Parathyroid adenoma (tissue), 2 donors: ENCODE data around the gene ACTN1.

Source experiments
- H2AFZ ChIP-seq: fragments of 300-600 bp; sonication (generic); one replicate; pipeline ENCODE4 v1.7.0; 2017; ENCODE audit warnings: antibody characterized with exemption, mild to moderate bottlenecking
- H3K27ac ChIP-seq: fragments of 300-600 bp; sonication (generic); one replicate; pipeline ENCODE4 v1.7.0; 2017
- H3K27me3 ChIP-seq: fragments of 300-600 bp; sonication (generic); one replicate; pipeline ENCODE4 v1.7.0; 2017; ENCODE audit warnings: low read length; ENCODE audit not compliant: control insufficient read depth, insufficient read depth
- H3K36me3 ChIP-seq: fragments of 300-600 bp; sonication (generic); one replicate; pipeline ENCODE4 v1.7.0; 2017; ENCODE audit warnings: low read length; ENCODE audit not compliant: control insufficient read depth, insufficient read depth
- H3K4me1 ChIP-seq: fragments of 300-600 bp; sonication (generic); one replicate; pipeline ENCODE4 v1.7.0; 2017; ENCODE audit warnings: control low read depth
- H3K4me2 ChIP-seq: fragments of 300-600 bp; sonication (generic); one replicate; pipeline ENCODE4 v1.7.0; 2017; ENCODE audit warnings: low read length
- H3K4me3 ChIP-seq: fragments of 300-600 bp; sonication (generic); one replicate; pipeline ENCODE4 v1.7.0; 2017; ENCODE audit warnings: low read depth, low read length
- H3K79me2 ChIP-seq: fragments of 300-600 bp; sonication (generic); one replicate; pipeline ENCODE4 v1.7.0; 2017; ENCODE audit warnings: control low read depth
- H3K9ac ChIP-seq: fragments of 300-600 bp; sonication (generic); one replicate; pipeline ENCODE4 v1.7.0; 2017; ENCODE audit warnings: mild to moderate bottlenecking
- H3K9me3 ChIP-seq: fragments of 300-600 bp; sonication (generic); one replicate; pipeline ENCODE4 v1.7.0; 2017; ENCODE audit warnings: low read length; ENCODE audit not compliant: control insufficient read depth
- TF ChIP-seq, protein P1 (sequence below): fragments of 300-600 bp; sonication (generic); IDR thresholded peaks from one replicate; pipeline ENCODE4 v1.7.0; 2017; ENCODE audit warnings: antibody characterized with exemption, mild to moderate bottlenecking
- donor health status: primary hyperparathyroidism.

ACTN1 gene

DNA sequence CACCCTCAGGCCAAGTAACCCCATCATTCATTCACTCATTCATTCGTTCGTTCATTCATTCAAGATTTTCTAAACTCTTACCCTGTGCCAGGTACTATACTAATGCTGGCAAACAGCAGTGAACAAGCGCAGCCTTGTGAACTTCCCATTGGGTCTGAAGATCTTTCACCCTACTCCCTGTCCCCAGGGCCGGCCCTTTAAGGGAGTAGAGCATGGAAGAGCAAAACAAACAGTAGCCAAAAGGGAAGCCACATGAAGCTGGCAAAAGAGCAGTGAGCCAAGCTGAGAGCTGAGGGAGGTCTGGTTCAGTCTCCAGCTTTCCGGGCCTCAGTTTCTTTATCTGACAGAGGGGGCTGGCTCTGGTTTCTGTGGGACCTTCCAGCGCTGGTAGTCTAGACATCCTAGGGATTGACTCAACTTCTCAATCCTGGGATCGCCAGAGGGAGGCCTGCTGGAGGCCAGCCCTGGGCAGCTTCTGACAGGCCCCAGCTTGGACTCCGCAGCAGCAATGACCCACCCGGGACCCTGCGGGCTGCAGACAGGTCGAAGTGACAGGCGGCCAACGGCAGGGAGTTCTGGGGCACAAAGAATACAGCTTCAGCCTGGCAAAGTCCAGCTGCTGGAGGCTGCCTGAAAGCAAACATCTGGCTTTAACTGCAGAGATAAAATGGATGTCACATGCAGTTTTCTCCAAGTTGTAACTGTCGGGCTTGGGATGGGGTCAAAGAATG, 27.1 kb downstream of the ACTN1 start:
- Histone ChIP-seq H3K4me2 (no peak overlapping the region), H3K9ac (no peak overlapping the region), H3K79me2 (no peaks in the 10 kb centered on the region), H3K27me3 (no peaks in the 10 kb centered on the region), H2AFZ (no peak overlapping the region), H3K36me3 (no peaks in the 10 kb centered on the region), H3K27ac (no peak overlapping the region), H3K4me3 (no peak overlapping the region), H3K4me1 (no peaks in the 10 kb centered on the region), H3K9me3 (no peaks in the 10 kb centered on the region)
- TF ChIP-seq, protein P1, sequence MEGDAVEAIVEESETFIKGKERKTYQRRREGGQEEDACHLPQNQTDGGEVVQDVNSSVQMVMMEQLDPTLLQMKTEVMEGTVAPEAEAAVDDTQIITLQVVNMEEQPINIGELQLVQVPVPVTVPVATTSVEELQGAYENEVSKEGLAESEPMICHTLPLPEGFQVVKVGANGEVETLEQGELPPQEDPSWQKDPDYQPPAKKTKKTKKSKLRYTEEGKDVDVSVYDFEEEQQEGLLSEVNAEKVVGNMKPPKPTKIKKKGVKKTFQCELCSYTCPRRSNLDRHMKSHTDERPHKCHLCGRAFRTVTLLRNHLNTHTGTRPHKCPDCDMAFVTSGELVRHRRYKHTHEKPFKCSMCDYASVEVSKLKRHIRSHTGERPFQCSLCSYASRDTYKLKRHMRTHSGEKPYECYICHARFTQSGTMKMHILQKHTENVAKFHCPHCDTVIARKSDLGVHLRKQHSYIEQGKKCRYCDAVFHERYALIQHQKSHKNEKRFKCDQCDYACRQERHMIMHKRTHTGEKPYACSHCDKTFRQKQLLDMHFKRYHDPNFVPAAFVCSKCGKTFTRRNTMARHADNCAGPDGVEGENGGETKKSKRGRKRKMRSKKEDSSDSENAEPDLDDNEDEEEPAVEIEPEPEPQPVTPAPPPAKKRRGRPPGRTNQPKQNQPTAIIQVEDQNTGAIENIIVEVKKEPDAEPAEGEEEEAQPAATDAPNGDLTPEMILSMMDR: no peak

DNA sequence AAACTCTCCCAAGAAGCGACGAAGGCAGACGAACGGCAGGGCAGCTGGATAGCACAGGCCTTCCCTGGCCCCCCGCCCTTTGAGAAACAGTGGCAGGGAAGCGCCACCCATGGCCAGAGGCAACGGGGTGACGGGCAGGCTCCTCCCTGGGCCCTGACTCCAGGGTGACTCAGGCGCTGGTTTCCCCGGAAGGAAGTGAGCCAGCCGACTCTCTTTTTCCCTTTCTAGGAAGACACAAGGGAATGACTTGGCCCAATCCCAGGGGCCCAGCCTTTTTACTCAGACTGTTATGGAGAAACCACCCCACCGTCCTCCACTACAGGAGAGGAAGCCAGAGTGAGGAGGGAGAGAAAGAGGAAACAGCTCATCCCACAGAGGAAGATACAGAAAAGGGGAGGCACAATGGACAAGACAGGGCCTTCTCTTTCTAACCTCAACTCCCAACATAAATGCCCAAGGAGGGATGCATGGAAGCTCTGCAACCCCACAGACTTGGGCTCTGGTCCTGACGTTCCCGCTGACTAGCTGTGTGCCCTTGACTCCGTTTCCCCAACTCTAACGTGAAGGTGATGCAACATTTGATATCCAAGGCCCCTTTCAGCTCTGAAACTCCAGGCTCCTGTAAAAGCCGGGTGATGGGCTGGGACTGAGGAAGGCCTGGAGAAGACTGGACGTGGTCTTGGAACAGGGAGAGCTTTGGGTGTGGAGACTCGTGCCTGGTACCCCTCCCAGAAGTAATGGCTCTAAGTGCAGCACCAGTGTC, 27.9 kb downstream of the ACTN1 start:
- Histone ChIP-seq H3K36me3 (no peaks in the 10 kb centered on the region), H2AFZ (no peak overlapping the region), H3K9me3 (no peaks in the 10 kb centered on the region), H3K4me3 (no peak overlapping the region), H3K4me2 (no peak overlapping the region), H3K79me2 (no peaks in the 10 kb centered on the region), H3K27me3 (no peaks in the 10 kb centered on the region), H3K27ac (no peak overlapping the region), H3K9ac (no peak overlapping the region), H3K4me1 (no peaks in the 10 kb centered on the region)
- TF ChIP-seq, protein P1: no peak

DNA sequence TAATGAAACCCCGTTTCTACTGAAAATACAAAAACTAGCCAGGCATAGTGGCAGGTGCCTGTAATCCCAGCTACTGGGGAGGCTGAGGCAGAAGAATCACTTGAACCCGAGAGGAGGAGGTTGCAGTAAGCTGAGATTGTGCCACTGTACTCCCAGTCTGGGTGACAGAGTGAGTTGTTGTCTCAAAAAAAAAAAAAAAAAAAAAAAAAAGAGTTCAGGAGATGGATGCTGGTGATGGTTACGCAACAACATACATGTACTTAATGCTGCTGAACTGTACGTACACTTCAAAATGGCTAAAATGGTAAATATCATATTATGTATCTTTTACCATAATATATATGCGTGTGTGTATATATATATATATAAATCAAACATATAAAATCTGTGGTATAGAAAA, 29.0 kb downstream of the ACTN1 start:
- no peak overlapping the region for H3K4me3 ChIP-seq
- no peaks in the 10 kb centered on the region for H3K36me3 ChIP-seq
- H2AFZ ChIP-seq: no peak overlapping the region
- TF ChIP-seq, protein P1: no peak
- H3K9ac ChIP-seq: no peak overlapping the region
- H3K4me2 ChIP-seq: no peak overlapping the region
- H3K9me3 ChIP-seq: no peaks in the 10 kb centered on the region
- H3K4me1 ChIP-seq: no peaks in the 10 kb centered on the region
- no peaks in the 10 kb centered on the region for H3K79me2 ChIP-seq
- no peaks in the 10 kb centered on the region for H3K27me3 ChIP-seq
- H3K27ac ChIP-seq: no peak overlapping the region

DNA sequence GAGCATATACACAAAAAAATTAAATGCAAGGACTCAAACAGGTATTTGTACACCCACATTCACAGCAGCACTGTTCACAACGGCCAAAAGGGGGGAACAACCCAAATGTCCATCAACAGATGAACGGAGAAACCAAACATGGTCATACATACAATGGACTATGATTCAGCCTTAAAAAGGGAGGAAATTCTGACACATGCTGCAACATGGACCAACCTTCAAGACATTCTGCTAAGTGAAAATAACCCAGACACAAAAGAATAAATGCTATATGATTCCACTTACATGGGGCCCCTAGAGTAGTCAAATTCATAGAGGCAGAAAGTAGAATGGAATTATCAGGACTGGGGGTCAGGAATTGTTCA, 29.5 kb downstream of the ACTN1 start:
- H3K9ac ChIP-seq: no peak overlapping the region
- H3K4me2 ChIP-seq: no peak overlapping the region
- no peaks in the 10 kb centered on the region for H3K9me3 ChIP-seq
- H3K4me3 ChIP-seq: no peak overlapping the region
- H3K4me1 ChIP-seq: no peaks in the 10 kb centered on the region
- H3K36me3 ChIP-seq: no peaks in the 10 kb centered on the region
- H2AFZ ChIP-seq: no peak overlapping the region
- TF ChIP-seq, protein P1: no peak
- no peak overlapping the region for H3K27ac ChIP-seq
- no peaks in the 10 kb centered on the region for H3K79me2 ChIP-seq
- H3K27me3 ChIP-seq: no peaks in the 10 kb centered on the region
